HG02870 (cell line): ENCODE data around the gene ACSL6.

Experiments used
- ATAC-seq: cut with Tn5 transposase; IDR thresholded peaks from one replicate; pipeline ENCODE4 v1.9.1; 2021; ENCODE audit warnings: mild to moderate bottlenecking, moderate library complexity; ENCODE audit not compliant: unreplicated experiment

ACSL6 gene

GRCh38 chr5:132011622-132012343, at the start of gene ACSL6:
ACSL6 (minus strand) TSS chr5:132011658; CDS start chr5:132011553, 105 bp downstream.
- no peak for ATAC-seq

GRCh38 chr5:132060501-132061161, 49.2 kb upstream of the ACSL6 start, which contains the start of gene IL3:
IL3 (plus strand) TSS chr5:132060655; CDS start chr5:132060707, 52 bp downstream.
- ATAC-seq, result no peak

GRCh38 chr5:132059696-132060500, 48.4 kb upstream of the ACSL6 start:
- no peak for ATAC-seq

- no peak for ATAC-seq
Measured at GRCh38 chr5:132059043-132059695, 47.7 kb upstream of the ACSL6 start.

GRCh38 chr5:132058646-132059042, 47.2 kb upstream of the ACSL6 start:
- no peak for ATAC-seq

- ATAC-seq, result no peak
Measured at GRCh38 chr5:132057498-132058255, 46.2 kb upstream of the ACSL6 start.

GRCh38 chr5:132056610-132057497, 45.4 kb upstream of the ACSL6 start:
- no peak for ATAC-seq

GRCh38 chr5:132055808-132056609, 44.6 kb upstream of the ACSL6 start:
- no peak for ATAC-seq

- no peak for ATAC-seq
Measured at GRCh38 chr5:132055441-132055807, 44.0 kb upstream of the ACSL6 start.

- ATAC-seq, result no peak
Measured at GRCh38 chr5:132054697-132055440, 43.4 kb upstream of the ACSL6 start.

GRCh38 chr5:132054031-132054696, 42.7 kb upstream of the ACSL6 start:
- ATAC-seq, result no peak

- no peak for ATAC-seq
Measured at GRCh38 chr5:132053483-132053882, 42.0 kb upstream of the ACSL6 start.

GRCh38 chr5:132052520-132052919, 41.1 kb upstream of the ACSL6 start:
- ATAC-seq, result no peak

- ATAC-seq, result no peak
Measured at GRCh38 chr5:132050661-132051552, 39.4 kb upstream of the ACSL6 start.

- no peak for ATAC-seq
Measured at GRCh38 chr5:132050136-132050535, 38.7 kb upstream of the ACSL6 start.

- no peak for ATAC-seq
Measured at GRCh38 chr5:132049559-132049958, 38.1 kb upstream of the ACSL6 start.
